ENCODE data around the gene FANK1.

Gene FANK1

DNA sequence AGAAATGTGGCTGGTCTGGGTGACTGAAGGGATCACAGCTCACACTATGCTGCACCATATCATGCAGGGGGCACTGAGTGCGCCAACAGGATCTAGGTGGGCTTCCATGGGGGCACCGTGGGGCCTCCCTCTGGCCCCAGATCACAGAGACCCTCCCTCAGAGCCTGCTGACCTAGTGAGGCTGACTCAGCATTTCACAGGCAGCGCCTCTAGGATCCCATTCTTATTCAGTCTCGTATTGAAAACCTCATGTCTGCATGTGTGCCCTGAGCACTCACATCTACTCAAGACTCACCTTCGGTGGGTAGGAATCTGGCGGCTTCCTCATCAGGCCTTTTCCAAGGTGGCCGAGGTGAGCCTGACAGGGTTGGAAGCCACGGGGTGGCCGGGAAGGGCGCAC lies 141.6 kb downstream of the FANK1 start:
- no peak overlapping the region for H4K8ac ChIP-seq (ENCODE audit: low read depth, low read length)
- H3K27me3 ChIP-seq (ENCODE audit: insufficient read depth, low read length), result no peaks in the 10 kb centered on the region
- peaks cover 4% of the 10 kb centered on the region for H3K9me3 ChIP-seq (ENCODE audit: insufficient read depth, low read depth, low read length)
- no peak overlapping the region for H2AK5ac ChIP-seq (ENCODE audit: low read length)
- H3K23ac ChIP-seq (ENCODE audit: low read length), result no peak overlapping the region
- no peak overlapping the region for H3K18ac ChIP-seq (ENCODE audit: low read length)
- H3K4me3 ChIP-seq (ENCODE audit: low read depth, low read length), result no peak overlapping the region
- H3K9ac ChIP-seq (ENCODE audit: low read length), result no peak overlapping the region
- no peak overlapping the region for H4K12ac ChIP-seq (ENCODE audit: low read depth, low read length)
- no peak overlapping the region for H2BK120ac ChIP-seq (ENCODE audit: insufficient read depth, low read length, poor library complexity)
- H3K79me2 ChIP-seq (ENCODE audit: control insufficient read depth, insufficient read depth, low read length, poor library complexity), result no peaks in the 10 kb centered on the region
- no CpG with 5 or more reads among the region's 10 CpGs for WGBS (ENCODE audit: extremely low coverage, insufficient coverage, insufficient read length)
- H2BK12ac ChIP-seq (ENCODE audit: low read length), result no peak overlapping the region
- no peak overlapping the region for H3K4ac ChIP-seq (ENCODE audit: low read depth, low read length)
- no peak overlapping the region for H3K27ac ChIP-seq (ENCODE audit: low read depth, low read length)
- no peak for DNase-seq
- H3K79me1 ChIP-seq (ENCODE audit: low read length), result no peaks in the 10 kb centered on the region
- H2AFZ ChIP-seq (ENCODE audit: insufficient read depth, low read length, poor library complexity), result no peak overlapping the region
- H4K91ac ChIP-seq (ENCODE audit: low read depth, low read length), result no peak overlapping the region
- H3K4me2 ChIP-seq (ENCODE audit: low read length), result no peak overlapping the region
- no peak overlapping the region for H3K14ac ChIP-seq (ENCODE audit: low read length)
- no peak overlapping the region for H2BK5ac ChIP-seq (ENCODE audit: low read depth, low read length, poor library complexity)
- H3K4me1 ChIP-seq (ENCODE audit: control insufficient read depth in 1 of 2, insufficient read depth in 2 of 2, low read length in 2 of 2), result peaks cover 0 to 8% of the 10 kb centered on the region in 2 experiments
- peaks cover 0 to 2% of the 10 kb centered on the region in 2 experiments for H3K36me3 ChIP-seq (ENCODE audit: control insufficient read depth in 1 of 2, insufficient read depth in 2 of 2, low read length in 2 of 2)

GRCh38 chr10:126041117-126041516 lies 144.8 kb downstream of the FANK1 start:
- Histone ChIP-seq H3K79me2 (ENCODE audit: control insufficient read depth, insufficient read depth, low read length, poor library complexity) (no peaks in the 10 kb centered on the region), H2AFZ (ENCODE audit: insufficient read depth, low read length, poor library complexity) (no peak overlapping the region), H3K23ac (ENCODE audit: low read length) (no peak overlapping the region), H3K36me3 (ENCODE audit: control insufficient read depth in 1 of 2, insufficient read depth in 2 of 2, low read length in 2 of 2) (peaks cover 0 to 2% of the 10 kb centered on the region in 2 experiments), H3K4me2 (ENCODE audit: low read length) (no peak overlapping the region), H4K12ac (ENCODE audit: low read depth, low read length) (no peak overlapping the region), H2BK12ac (ENCODE audit: low read length) (no peak overlapping the region), H3K4ac (ENCODE audit: low read depth, low read length) (no peak overlapping the region), H3K27me3 (ENCODE audit: insufficient read depth, low read length) (no peaks in the 10 kb centered on the region), H3K9me3 (ENCODE audit: insufficient read depth, low read depth, low read length) (peaks cover 8% of the 10 kb centered on the region), H2BK5ac (ENCODE audit: low read depth, low read length, poor library complexity) (no peak overlapping the region), H2BK120ac (ENCODE audit: insufficient read depth, low read length, poor library complexity) (peak overlapping the region; percentile 26), H3K14ac (ENCODE audit: low read length) (no peak overlapping the region), H4K8ac (ENCODE audit: low read depth, low read length) (peak overlapping the region; percentile 23), H3K4me1 (ENCODE audit: control insufficient read depth in 1 of 2, insufficient read depth in 2 of 2, low read length in 2 of 2) (peaks cover 0 to 8% of the 10 kb centered on the region in 2 experiments), H3K18ac (ENCODE audit: low read length) (no peak overlapping the region), H3K4me3 (ENCODE audit: low read depth, low read length) (no peak overlapping the region), H4K91ac (ENCODE audit: low read depth, low read length) (no peak overlapping the region), H3K79me1 (ENCODE audit: low read length) (no peaks in the 10 kb centered on the region), H3K27ac (ENCODE audit: low read depth, low read length) (no peak overlapping the region), H2AK5ac (ENCODE audit: low read length) (peak overlapping the region; percentile 7), H3K9ac (ENCODE audit: low read length) (no peak overlapping the region)
- DNase-seq, result no peak
- no CpG with 5 or more reads among the region's 4 CpGs for WGBS (ENCODE audit: extremely low coverage, insufficient coverage, insufficient read length)

GRCh38 chr10:126041804-126042231 lies 145.5 kb downstream of the FANK1 start:
- H3K4me3 ChIP-seq (ENCODE audit: low read depth, low read length), result no peak overlapping the region
- peaks cover 8% of the 10 kb centered on the region for H3K9me3 ChIP-seq (ENCODE audit: insufficient read depth, low read depth, low read length)
- H3K4me1 ChIP-seq (ENCODE audit: control insufficient read depth in 1 of 2, insufficient read depth in 2 of 2, low read length in 2 of 2), result peaks cover 0 to 8% of the 10 kb centered on the region in 2 experiments
- H4K91ac ChIP-seq (ENCODE audit: low read depth, low read length), result no peak overlapping the region
- no peak overlapping the region for H4K8ac ChIP-seq (ENCODE audit: low read depth, low read length)
- peaks cover 0 to 2% of the 10 kb centered on the region in 2 experiments for H3K36me3 ChIP-seq (ENCODE audit: control insufficient read depth in 1 of 2, insufficient read depth in 2 of 2, low read length in 2 of 2)
- H3K18ac ChIP-seq (ENCODE audit: low read length), result no peak overlapping the region
- no peak overlapping the region for H2BK12ac ChIP-seq (ENCODE audit: low read length)
- peak; percentile 65 to 67 for DNase-seq
- H2AK5ac ChIP-seq (ENCODE audit: low read length), result no peak overlapping the region
- H2BK5ac ChIP-seq (ENCODE audit: low read depth, low read length, poor library complexity), result no peak overlapping the region
- H3K4me2 ChIP-seq (ENCODE audit: low read length), result no peak overlapping the region
- no peaks in the 10 kb centered on the region for H3K27me3 ChIP-seq (ENCODE audit: insufficient read depth, low read length)
- H2AFZ ChIP-seq (ENCODE audit: insufficient read depth, low read length, poor library complexity), result no peak overlapping the region
- no peak overlapping the region for H3K9ac ChIP-seq (ENCODE audit: low read length)
- H3K79me1 ChIP-seq (ENCODE audit: low read length), result no peaks in the 10 kb centered on the region
- H2BK120ac ChIP-seq (ENCODE audit: insufficient read depth, low read length, poor library complexity), result no peak overlapping the region
- H3K23ac ChIP-seq (ENCODE audit: low read length), result no peak overlapping the region
- no peak overlapping the region for H3K4ac ChIP-seq (ENCODE audit: low read depth, low read length)
- no peaks in the 10 kb centered on the region for H3K79me2 ChIP-seq (ENCODE audit: control insufficient read depth, insufficient read depth, low read length, poor library complexity)
- H4K12ac ChIP-seq (ENCODE audit: low read depth, low read length), result no peak overlapping the region
- no peak overlapping the region for H3K27ac ChIP-seq (ENCODE audit: low read depth, low read length)
- no CpG with 5 or more reads among the region's 12 CpGs for WGBS (ENCODE audit: extremely low coverage, insufficient coverage, insufficient read length)
- no peak overlapping the region for H3K14ac ChIP-seq (ENCODE audit: low read length)

DNA sequence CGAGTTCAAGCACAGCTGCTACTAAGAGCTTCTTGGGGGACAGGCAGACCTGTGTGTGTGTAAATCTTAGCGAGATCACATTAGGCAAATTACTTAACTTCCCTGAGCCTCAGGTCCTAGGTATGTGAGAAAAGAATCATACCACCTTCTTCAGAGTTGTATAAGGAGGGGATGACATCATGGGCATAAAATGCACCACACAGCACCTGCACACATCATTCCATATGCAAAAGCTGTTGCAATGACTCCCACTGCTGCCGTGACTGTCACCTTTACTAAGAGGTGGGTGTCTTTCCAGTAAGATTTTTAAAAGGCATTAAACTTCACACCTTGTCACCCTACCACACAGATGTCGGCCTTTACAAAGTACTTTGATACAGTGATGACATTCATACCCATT lies 146.0 kb downstream of the FANK1 start:
- Histone ChIP-seq H2BK120ac (ENCODE audit: insufficient read depth, low read length, poor library complexity) (no peak overlapping the region), H3K4me2 (ENCODE audit: low read length) (no peak overlapping the region), H3K27me3 (ENCODE audit: insufficient read depth, low read length) (no peaks in the 10 kb centered on the region), H4K91ac (ENCODE audit: low read depth, low read length) (no peak overlapping the region), H3K9me3 (ENCODE audit: insufficient read depth, low read depth, low read length) (peaks cover 8% of the 10 kb centered on the region), H3K79me2 (ENCODE audit: control insufficient read depth, insufficient read depth, low read length, poor library complexity) (no peaks in the 10 kb centered on the region), H3K4me3 (ENCODE audit: low read depth, low read length) (no peak overlapping the region), H3K4me1 (ENCODE audit: control insufficient read depth in 1 of 2, insufficient read depth in 2 of 2, low read length in 2 of 2) (peaks cover 0 to 8% of the 10 kb centered on the region in 2 experiments), H2BK5ac (ENCODE audit: low read depth, low read length, poor library complexity) (no peak overlapping the region), H4K8ac (ENCODE audit: low read depth, low read length) (no peak overlapping the region), H3K27ac (ENCODE audit: low read depth, low read length) (no peak overlapping the region), H3K18ac (ENCODE audit: low read length) (no peak overlapping the region), H3K9ac (ENCODE audit: low read length) (no peak overlapping the region), H3K14ac (ENCODE audit: low read length) (no peak overlapping the region), H3K23ac (ENCODE audit: low read length) (no peak overlapping the region), H3K4ac (ENCODE audit: low read depth, low read length) (no peak overlapping the region), H2AFZ (ENCODE audit: insufficient read depth, low read length, poor library complexity) (no peak overlapping the region), H3K36me3 (ENCODE audit: control insufficient read depth in 1 of 2, insufficient read depth in 2 of 2, low read length in 2 of 2) (peaks cover 0 to 2% of the 10 kb centered on the region in 2 experiments), H2AK5ac (ENCODE audit: low read length) (no peak overlapping the region), H4K12ac (ENCODE audit: low read depth, low read length) (no peak overlapping the region), H2BK12ac (ENCODE audit: low read length) (no peak overlapping the region), H3K79me1 (ENCODE audit: low read length) (no peaks in the 10 kb centered on the region)
- DNase-seq, result peak in 1 of 2 donors; percentile 57
- WGBS (ENCODE audit: extremely low coverage, insufficient coverage, insufficient read length), result no CpG with 5 or more reads among the region's 4 CpGs

Data from trophoblast cell (in vitro differentiated cells and primary cell).